IMR-90 (cell line): ENCODE results near the gene ATP11A. TPM values are rescaled to one million over a fixed set of nuclear protein-coding genes. Genes with fewer than 3 reads are reported as not detected.

Source experiments
- ATAC-seq: fragments of 200-7000 bp; cut with Tn5 transposase; 2 replicates; pipeline ENCODE4 v1.9.1; 2020; ENCODE audit warnings: low read depth, mild to moderate bottlenecking, moderate library complexity
- BruUV-seq: library from RNA; stranded (reverse); fragments of 400-500 nt; replicated peaks from 2 replicates; lab custom pipeline; 2021; lab: Mats Ljungman, UMichigan
- CTCF ChIA-PET: fragments of 300-600 bp; formaldehyde crosslinking; extraction: SDS; loops from one replicate; lab custom pipeline; 2021; ENCODE audit warnings: antibody characterized with exemption; lab: Yijun Ruan, JAX
- POLR2A ChIA-PET: fragments of 300-600 bp; sonication (Branson Sonifier 250); formaldehyde crosslinking; loops from one replicate; lab custom pipeline; 2022; ENCODE audit warnings: antibody characterized with exemption; ENCODE audit not compliant: unreplicated experiment; lab: Charles Lee
- DNase-seq: peaks from one replicate; pipeline ENCODE4 v3.0.0; 2013
- H2AFZ ChIP-seq: replicated peaks from 2 replicates; pipeline ENCODE3; 2013; ENCODE audit warnings: low read length, mild to moderate bottlenecking; ENCODE audit not compliant: poor library complexity
- H2AK5ac ChIP-seq: 2 replicates; pipeline ENCODE4 v1.6.1; 2013; ENCODE audit warnings: low read depth, low read length, inconsistent platforms
- H2AK9ac ChIP-seq: replicated peaks from 2 replicates; pipeline ENCODE3; 2013; ENCODE audit warnings: mild to moderate bottlenecking, low read depth, low read length, moderate library complexity; ENCODE audit not compliant: poor library complexity
- H2BK120ac ChIP-seq: 2 replicates; pipeline ENCODE4 v1.6.1; 2013; ENCODE audit warnings: low read depth, low read length, inconsistent platforms
- H2BK15ac ChIP-seq: 3 replicates; pipeline ENCODE4 v1.6.1; 2013; ENCODE audit warnings: low read depth, low read length, inconsistent platforms
- H2BK20ac ChIP-seq: 2 replicates; pipeline ENCODE4 v1.6.1; 2013; ENCODE audit warnings: low read depth, mild to moderate bottlenecking, inconsistent platforms, low read length, moderate library complexity
- H2BK5ac ChIP-seq: 2 replicates; pipeline ENCODE4 v1.6.1; 2013; ENCODE audit warnings: mild to moderate bottlenecking, low read depth, low read length, inconsistent platforms; ENCODE audit not compliant: poor library complexity, severe bottlenecking
- H3K14ac ChIP-seq: replicated peaks from 2 replicates; pipeline ENCODE4 v1.6.1; 2013; ENCODE audit warnings: low read depth, low read length, inconsistent platforms
- H3K18ac ChIP-seq: 2 replicates; pipeline ENCODE4 v1.6.1; 2013; ENCODE audit warnings: low read depth, low read length, control low read depth
- H3K23ac ChIP-seq: 2 replicates; pipeline ENCODE4 v1.6.1; 2013; ENCODE audit warnings: low read depth, low read length, inconsistent platforms
- H3K27ac ChIP-seq: 2 replicates; pipeline ENCODE4 v1.5.1; 2013; ENCODE audit warnings: mild to moderate bottlenecking, control low read depth, low read length; ENCODE audit not compliant: insufficient read depth
- H3K27me3 ChIP-seq: 2 replicates; pipeline ENCODE4 v1.6.1; 2013; ENCODE audit warnings: low read length; ENCODE audit not compliant: control insufficient read depth, insufficient read depth
- H3K36me3 ChIP-seq: 2 replicates; pipeline ENCODE4 v1.6.1; 2013; ENCODE audit warnings: low read length, mixed read lengths; ENCODE audit not compliant: control insufficient read depth, insufficient read depth
- H3K4ac ChIP-seq: 2 replicates; pipeline ENCODE4 v1.6.1; 2013; ENCODE audit warnings: low read depth, low read length, inconsistent platforms
- H3K4me1 ChIP-seq: 2 replicates; pipeline ENCODE4 v1.6.1; 2013; ENCODE audit warnings: low read length, mixed read lengths; ENCODE audit not compliant: control insufficient read depth, insufficient read depth
- H3K4me2 ChIP-seq: 2 replicates; pipeline ENCODE4 v1.6.1; 2013; ENCODE audit warnings: low read depth, mild to moderate bottlenecking, control low read depth, low read length, moderate library complexity
- H3K4me3 ChIP-seq: 2 replicates; pipeline ENCODE4 v1.5.1; 2013; ENCODE audit warnings: low read depth, mild to moderate bottlenecking, control low read depth, low read length, moderate library complexity; ENCODE audit not compliant: insufficient read depth
- H3K56ac ChIP-seq: 2 replicates; pipeline ENCODE4 v1.6.1; 2013; ENCODE audit warnings: low read length, inconsistent platforms; ENCODE audit not compliant: insufficient read depth; ENCODE audit errors: extremely low read depth
- H3K79me1 ChIP-seq, 2 experiments: 2 replicates each; pipeline ENCODE4 v1.6.1; 2013; ENCODE audit warnings: low read length in 2 of 2, inconsistent platforms in 1 of 2, low read depth in 1 of 2
- H3K9ac ChIP-seq: 2 replicates; pipeline ENCODE4 v1.6.1; 2013; ENCODE audit warnings: low read depth, low read length, control low read depth
- H3K9me1 ChIP-seq: 2 replicates; pipeline ENCODE4 v1.6.1; 2013; ENCODE audit warnings: low read length, inconsistent platforms; ENCODE audit not compliant: insufficient read depth
- H3K9me3 ChIP-seq: 2 replicates; pipeline ENCODE4 v1.6.1; 2013; ENCODE audit warnings: low read length; ENCODE audit not compliant: control insufficient read depth, insufficient read depth
- H4K20me1 ChIP-seq: 2 replicates; pipeline ENCODE4 v1.6.1; 2013; ENCODE audit warnings: low read length, inconsistent platforms; ENCODE audit not compliant: insufficient read depth
- H4K5ac ChIP-seq: 2 replicates; pipeline ENCODE4 v1.6.1; 2013; ENCODE audit warnings: mild to moderate bottlenecking, low read depth, low read length, control low read depth
- H4K8ac ChIP-seq, 2 experiments: 2 replicates each; pipeline ENCODE4 v1.6.1; 2013; ENCODE audit warnings: low read depth in 2 of 2, low read length in 2 of 2, control low read depth in 1 of 2, inconsistent platforms in 1 of 2
- H4K91ac ChIP-seq: 2 replicates; pipeline ENCODE4 v1.6.1; 2013; ENCODE audit warnings: low read depth, low read length, inconsistent platforms; ENCODE audit not compliant: insufficient read depth
- MXI1 ChIP-seq: IDR thresholded peaks from 2 replicates; pipeline ENCODE4 v1.6.1; 2012; ENCODE audit warnings: low read depth, mild to moderate bottlenecking, low read length, moderate library complexity, borderline replicate concordance
- WGBS, 2 experiments: methylation state at CpG; one replicate each; pipeline versions ENCODE4 v1.1.5 to v1.1.7; 2013; ENCODE audit warnings: missing lambda C conversion rate in 2 of 2; ENCODE audit not compliant: insufficient read length in 1 of 2; ENCODE audit errors: extremely low coverage in 2 of 2; 5-methylcytosine and 5-hydroxymethylcytosine counted together
- dilution Hi-C: fragments of 300-500 bp; cut with HindIII; formaldehyde crosslinking; loops from one replicate; pipeline ENCODE4 v1.14.3; 2018; ENCODE audit warnings: low sequenced_read_pairs; ENCODE audit not compliant: unreplicated experiment
- in situ Hi-C: fragments of 300-500 bp; cut with MboI; formaldehyde crosslinking; loops from 3 replicates; pipeline ENCODE4 v1.14.3; 2019; ENCODE audit warnings: low sequenced_read_pairs, inconsistent platforms, mixed read lengths
- intact Hi-C: fragments of 100-400 bp; cut with micrococcal nuclease; formaldehyde crosslinking; loops from 2 replicates; pipeline ENCODE4 v1.10.0; 2022
- polyA plus RNA-seq, 3 experiments: library from polyadenylated mRNA; depleted of rRNA; stranded (reverse); fragments of >200 nt; gene quantifications; 2 replicates each; pipeline ENCODE4 v1.2.3, GENCODE V29; 2012; ENCODE audit warnings: low replicate concordance in 1 of 3
- total RNA-seq: library from RNA; depleted of rRNA; stranded (reverse); fragments of >200 nt; gene quantifications from 2 replicates; pipeline ENCODE4 v1.2.3, GENCODE V29; 2012

Gene ATP11A
- total and polyA plus RNA-seq, 2 of the 4 experiments (the other 2 are of a cell fraction), result 8.4 to 12.0 TPM

- Histone ChIP-seq H3K27ac (no peak overlapping the region), H3K23ac (no peak overlapping the region), H3K9me3 (peaks cover 2% of the 10 kb centered on the region; the same call in 1 of the 2 replicates), H3K9ac (no peak overlapping the region), H2BK120ac (no peak overlapping the region), H2AFZ (no peak overlapping the region), H4K91ac (no peak overlapping the region), H2AK5ac (no peak overlapping the region), H4K8ac (no peak overlapping the region), H4K5ac (no peak overlapping the region), H2BK5ac (no peak overlapping the region), H4K20me1 (no peaks in the 10 kb centered on the region), H2BK15ac (no peak overlapping the region), H3K14ac (no peak overlapping the region), H3K4ac (no peak overlapping the region), H3K18ac (no peak overlapping the region), H3K9me1 (peaks cover 4% of the 10 kb centered on the region; the same call in 1 of the 2 replicates), H3K27me3 (peaks cover 47% of the 10 kb centered on the region), H2AK9ac (no peak overlapping the region), H2BK20ac (no peak overlapping the region), H3K4me3 (no peak overlapping the region), H3K4me2 (no peak overlapping the region), H3K79me1 (no peaks in the 10 kb centered on the region), H3K4me1 (no peaks in the 10 kb centered on the region), H3K56ac (no peak overlapping the region), H3K36me3 (no peaks in the 10 kb centered on the region)
- DNase-seq (no peak), ATAC-seq (no peak)
- POLR2A ChIA-PET, result no interaction called here
- BruUV-seq, result no TSS peak
- CTCF ChIA-PET, result no interaction called here
- no CpG with 5 or more reads among the region's 5 CpGs for WGBS, 2 experiments
- in situ Hi-C loops, result loop anchor here (25.0 kb wide), 2 partner anchors 310 to 460 kb away; no protein-coding TSS in a partner anchor
- dilution Hi-C loops, result no loop called here
- TF ChIP-seq MXI1, result no peak
- intact Hi-C loops, result no loop called here
These were observed 237.2 kb downstream of the ATP11A start for GRCh38 chr13:112926993-112927392.
